Heart left ventricle (tissue), 13 donors: ENCODE data around the gene VAT1L.

Experiments
- POLR2A ChIP-seq, 2 donors: fragments of 450-650 bp; IDR thresholded peaks; one replicate each; pipeline ENCODE4 v1.6.1; 2017; ENCODE audit warnings: antibody characterized with exemption in 2 of 2, mild to moderate bottlenecking in 2 of 2, moderate library complexity in 2 of 2
- TF ChIP-seq, protein P1 (sequence below), 12 donors: fragments of 200-600 bp; sonication (generic) in 4 of 12; IDR thresholded peaks; one replicate each; pipeline versions ENCODE4 v1.5.0 to v1.8.0; 2018 to 2022; ENCODE audit warnings: antibody characterized with exemption in 12 of 12, mild to moderate bottlenecking in 5 of 12
- donor health status: ischemic (EF 13 %, LVEDD 7.1; RV severe dilation, severe dysfunction).
- donor health status: DM: no; HTN: yes; CAD: no.
- donor health status: DM: no; HTN: no; CAD: no.
- donor health status: ischemic (EF 25% LVEDD 6.9; RV normal size, moderate dysfunction).
- donor health status: ischemic (EF 25% LVEDD 5.7; RV mildly dilated, moderate dysfunction).
- donor health status: ischemic (EF 35%, LVEDD 5.7; RV mildly dilated, moderate dysfunction).
- donor health status: nonischemic (EF 11% LVEDD 7.7; RV severe dilation, severe dysfunction).
- donor health status: DM: yes; HTN: yes; CAD: no.
- donor health status: PGD.
- donor health status: ischemic (EF 29% LVEDD 5.4; RV normal size, mild dysfunction).
- donor health status: nonischemic (EF 23%, LVEDD 6.1; RV moderate dilation, normal function).

DNA sequence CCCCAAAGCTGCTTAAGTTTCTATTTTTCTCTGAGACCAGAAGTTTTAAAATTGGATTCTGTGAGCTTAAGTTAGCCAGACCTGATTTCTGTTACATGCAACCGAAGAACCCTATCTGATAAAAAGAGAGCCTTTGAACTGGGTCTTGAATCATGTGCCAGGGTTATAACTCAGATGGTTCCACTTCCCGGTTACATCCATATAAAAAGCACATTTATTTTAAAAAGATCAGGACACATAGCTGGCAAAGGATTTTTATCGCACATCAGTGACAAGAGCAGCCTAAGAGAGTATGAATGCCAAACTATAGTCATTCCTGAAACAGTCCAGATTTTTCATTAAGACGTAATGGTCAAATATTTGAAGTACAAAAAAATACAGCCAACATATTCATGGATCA, 201.5 kb downstream of the VAT1L start:
- TF ChIP-seq, protein P1, sequence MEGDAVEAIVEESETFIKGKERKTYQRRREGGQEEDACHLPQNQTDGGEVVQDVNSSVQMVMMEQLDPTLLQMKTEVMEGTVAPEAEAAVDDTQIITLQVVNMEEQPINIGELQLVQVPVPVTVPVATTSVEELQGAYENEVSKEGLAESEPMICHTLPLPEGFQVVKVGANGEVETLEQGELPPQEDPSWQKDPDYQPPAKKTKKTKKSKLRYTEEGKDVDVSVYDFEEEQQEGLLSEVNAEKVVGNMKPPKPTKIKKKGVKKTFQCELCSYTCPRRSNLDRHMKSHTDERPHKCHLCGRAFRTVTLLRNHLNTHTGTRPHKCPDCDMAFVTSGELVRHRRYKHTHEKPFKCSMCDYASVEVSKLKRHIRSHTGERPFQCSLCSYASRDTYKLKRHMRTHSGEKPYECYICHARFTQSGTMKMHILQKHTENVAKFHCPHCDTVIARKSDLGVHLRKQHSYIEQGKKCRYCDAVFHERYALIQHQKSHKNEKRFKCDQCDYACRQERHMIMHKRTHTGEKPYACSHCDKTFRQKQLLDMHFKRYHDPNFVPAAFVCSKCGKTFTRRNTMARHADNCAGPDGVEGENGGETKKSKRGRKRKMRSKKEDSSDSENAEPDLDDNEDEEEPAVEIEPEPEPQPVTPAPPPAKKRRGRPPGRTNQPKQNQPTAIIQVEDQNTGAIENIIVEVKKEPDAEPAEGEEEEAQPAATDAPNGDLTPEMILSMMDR (IDR thresholded peaks at IDR 0.05) = no peak
- TF ChIP-seq POLR2A (IDR thresholded peaks at IDR 0.05) = no peak
